ENCODE measurements around the gene FOXJ1.

GRCh38 chr17:76089680-76090516, 51.1 kb downstream of the FOXJ1 start:
- TF ChIP-seq CTCF (IDR thresholded peaks at IDR 0.05) (no peak), POLR2A (IDR thresholded peaks at IDR 0.05) (no peak)

Measured in tibial nerve (tissue), 3 donors.